Midbrain (tissue), 1 donor: Measurements from ENCODE around the gene SVIL.
"Not testable (repeated sequence)": the region's sequence is repeated elsewhere in the genome, so short reads cannot be mapped to it uniquely, and the experiment has no call there.

ENCODE experiments used
- DNase-seq: peaks from one replicate; lab custom pipeline; 2025; lab: John Stamatoyannopoulos, UW

The SVIL gene

GRCh38 chr10:29541422-29542210 is 93.2 kb downstream of the SVIL start:
- no peak for DNase-seq

- no peak for DNase-seq
These were observed 94.8 kb downstream of the SVIL start for GRCh38 chr10:29540016-29540415.

GRCh38 chr10:29539412-29539811 is 95.4 kb downstream of the SVIL start:
- no peak for DNase-seq

GRCh38 chr10:29537799-29538198 is 97.0 kb downstream of the SVIL start:
- DNase-seq = no peak

- not testable (repeated sequence) for DNase-seq
These were observed 98.1 kb downstream of the SVIL start for GRCh38 chr10:29536691-29537090.

GRCh38 chr10:29535778-29536453 is 98.9 kb downstream of the SVIL start:
- DNase-seq = no peak

GRCh38 chr10:29535012-29535777 is 99.6 kb downstream of the SVIL start:
- peak; percentile 74 for DNase-seq

- DNase-seq = no peak
These were observed 100.2 kb downstream of the SVIL start for GRCh38 chr10:29534590-29534989.

- no peak for DNase-seq
These were observed 101.0 kb downstream of the SVIL start for GRCh38 chr10:29533696-29534285.

- no peak for DNase-seq
These were observed 101.7 kb downstream of the SVIL start for GRCh38 chr10:29533046-29533445.

GRCh38 chr10:29532256-29532878 is 102.4 kb downstream of the SVIL start:
- DNase-seq = no peak

- no peak for DNase-seq
These were observed 104.4 kb downstream of the SVIL start for GRCh38 chr10:29530112-29530976.

- no peak for DNase-seq
These were observed 105.6 kb downstream of the SVIL start for GRCh38 chr10:29529146-29529545.

- DNase-seq = no peak
These were observed 109.0 kb downstream of the SVIL start for GRCh38 chr10:29525762-29526161.

GRCh38 chr10:29524720-29525119 is 110.1 kb downstream of the SVIL start:
- DNase-seq = no peak

- no peak for DNase-seq
These were observed 110.5 kb downstream of the SVIL start for GRCh38 chr10:29524294-29524693.

- no peak for DNase-seq
These were observed 111.9 kb downstream of the SVIL start for GRCh38 chr10:29522918-29523317.

- no peak for DNase-seq
These were observed 112.5 kb downstream of the SVIL start for GRCh38 chr10:29522061-29522855.

- no peak for DNase-seq
These were observed 115.1 kb downstream of the SVIL start for GRCh38 chr10:29519659-29520058.

GRCh38 chr10:29517352-29517923 is 117.3 kb downstream of the SVIL start:
- no peak for DNase-seq
